Natural killer cell treated with Interleukin-12 subunit alpha and Interleukin-12 subunit beta and Interleukin-15 and Interleukin-18, amount 100 ng/mL, for 72 hours (primary cell): ENCODE results near the gene MISP. TPM values are rescaled to one million over a fixed set of nuclear protein-coding genes. Genes with fewer than 3 reads are reported as not detected.

Source experiments
- ATAC-seq, 2 donors: fragments of 150-1000 bp; cut with Tn5 transposase in 1 of 2; sonication (Bioruptor Pico), chemical (Tn5 transposase) in 1 of 2; 2 replicates each; pipeline ENCODE4 v1.10.0; 2021
- DNase-seq: peaks from one replicate; pipeline ENCODE4 v3.0.0; 2022; ENCODE audit warnings: low spot score
- H3K27ac Mint-ChIP-seq, 2 donors: 1 replicate in 1 of 2; 2 replicates in 1 of 2; pipeline ENCODE4 v1.8.0; 2022; ENCODE audit warnings: mixed read lengths in 2 of 2, mild to moderate bottlenecking in 1 of 2, moderate library complexity in 1 of 2
- H3K27me3 Mint-ChIP-seq, 2 donors: 1 replicate in 1 of 2; 2 replicates in 1 of 2; pipeline ENCODE4 v1.8.0; 2022; ENCODE audit warnings: mixed read lengths in 2 of 2
- H3K36me3 Mint-ChIP-seq: one replicate; pipeline ENCODE4 v1.8.0; 2022; ENCODE audit warnings: mixed read lengths
- H3K4me1 Mint-ChIP-seq, 2 donors: 1 replicate in 1 of 2; 2 replicates in 1 of 2; pipeline ENCODE4 v1.8.0; 2022; ENCODE audit warnings: low read depth in 2 of 2, mixed read lengths in 2 of 2, mild to moderate bottlenecking in 1 of 2
- H3K4me3 Mint-ChIP-seq: one replicate; pipeline ENCODE4 v1.8.0; 2022; ENCODE audit warnings: mixed read lengths
- H3K9me3 Mint-ChIP-seq: 2 replicates; pipeline ENCODE4 v1.8.0; 2022; ENCODE audit warnings: mixed read lengths
- total RNA-seq, 2 donors: library from RNA; stranded (reverse); gene quantifications; one replicate each; pipeline ENCODE4 v1.2.3, GENCODE V29; 2022

The MISP gene
- total RNA-seq, 2 donors from 2014 or later, result not detected

- Mint-ChIP-seq H3K36me3 (peaks cover 19% of the 10 kb centered on the region), H3K4me3 (no peak overlapping the region), H3K4me1 (peaks cover 20 to 38% of the 10 kb centered on the region in 2 donors), H3K27me3 (no peaks in the 10 kb centered on the region), H3K27ac (no peak overlapping the region), H3K9me3 (no peaks in the 10 kb centered on the region)
- DNase-seq, result no peak
- no peak for ATAC-seq
Measured at GRCh38 chr19:804419-805165, 53.7 kb downstream of the MISP start.

- no peaks in the 10 kb centered on the region for H3K9me3 Mint-ChIP-seq
- no peak overlapping the region for H3K27ac Mint-ChIP-seq
- ATAC-seq (no peak), DNase-seq (no peak)
- H3K27me3 Mint-ChIP-seq, result no peaks in the 10 kb centered on the region
- peaks cover 14 to 33% of the 10 kb centered on the region in 2 donors for H3K4me1 Mint-ChIP-seq
- H3K4me3 Mint-ChIP-seq, result no peak overlapping the region
- H3K36me3 Mint-ChIP-seq, result peaks cover 13% of the 10 kb centered on the region
Measured at GRCh38 chr19:805166-805551, 54.2 kb downstream of the MISP start.

- Mint-ChIP-seq H3K4me3 (no peak overlapping the region), H3K9me3 (no peaks in the 10 kb centered on the region), H3K27me3 (no peaks in the 10 kb centered on the region), H3K27ac (no peak overlapping the region), H3K36me3 (peaks cover 9% of the 10 kb centered on the region), H3K4me1 (peaks cover 8 to 28% of the 10 kb centered on the region in 2 donors)
- ATAC-seq (peak in 1 of 2 donors; percentile 14), DNase-seq (no peak)
Measured at GRCh38 chr19:805600-806550, 55.0 kb downstream of the MISP start.

- ATAC-seq, result no peak
- Mint-ChIP-seq H3K4me3 (no peak overlapping the region), H3K4me1 (peaks cover 8 to 21% of the 10 kb centered on the region in 2 donors), H3K27me3 (no peaks in the 10 kb centered on the region), H3K9me3 (no peaks in the 10 kb centered on the region), H3K27ac (no peak overlapping the region), H3K36me3 (peaks cover 9% of the 10 kb centered on the region)
- DNase-seq, result no peak
Measured at GRCh38 chr19:806815-807421, 56.0 kb downstream of the MISP start.

- peak overlapping the region in 1 of 2 donors; percentile 56 for H3K27ac Mint-ChIP-seq
- no peak overlapping the region for H3K4me3 Mint-ChIP-seq
- H3K9me3 Mint-ChIP-seq, result no peaks in the 10 kb centered on the region
- ATAC-seq (no peak), DNase-seq (no peak)
- peaks cover 8 to 14% of the 10 kb centered on the region in 2 donors for H3K4me1 Mint-ChIP-seq
- no peaks in the 10 kb centered on the region for H3K27me3 Mint-ChIP-seq
- peaks cover 9% of the 10 kb centered on the region for H3K36me3 Mint-ChIP-seq
Measured at GRCh38 chr19:807627-808422, 56.9 kb downstream of the MISP start.

GRCh38 chr19:808423-808775, 57.5 kb downstream of the MISP start:
- no peak for DNase-seq
- no peaks in the 10 kb centered on the region for H3K9me3 Mint-ChIP-seq
- peaks cover 9% of the 10 kb centered on the region for H3K36me3 Mint-ChIP-seq
- ATAC-seq, result no peak
- no peaks in the 10 kb centered on the region for H3K27me3 Mint-ChIP-seq
- no peak overlapping the region for H3K4me3 Mint-ChIP-seq
- peaks cover 8 to 11% of the 10 kb centered on the region in 2 donors for H3K4me1 Mint-ChIP-seq
- no peak overlapping the region for H3K27ac Mint-ChIP-seq

GRCh38 chr19:810077-810855, 59.4 kb downstream of the MISP start:
- Mint-ChIP-seq H3K4me1 (peaks cover 8 to 11% of the 10 kb centered on the region in 2 donors), H3K27me3 (no peaks in the 10 kb centered on the region), H3K9me3 (no peaks in the 10 kb centered on the region), H3K36me3 (peaks cover 9% of the 10 kb centered on the region), H3K4me3 (no peak overlapping the region), H3K27ac (no peak overlapping the region)
- no peak for ATAC-seq
- DNase-seq, result no peak

- Mint-ChIP-seq H3K36me3 (peaks cover 12% of the 10 kb centered on the region), H3K9me3 (peaks cover 3% of the 10 kb centered on the region), H3K27ac (no peak overlapping the region), H3K27me3 (no peaks in the 10 kb centered on the region), H3K4me3 (no peak overlapping the region), H3K4me1 (peaks cover 11 to 14% of the 10 kb centered on the region in 2 donors)
- no peak for DNase-seq
- no peak for ATAC-seq
Measured at GRCh38 chr19:810883-811489, 60.1 kb downstream of the MISP start.

GRCh38 chr19:811506-812048, 60.7 kb downstream of the MISP start:
- Mint-ChIP-seq H3K4me1 (peaks cover 17 to 19% of the 10 kb centered on the region in 2 donors), H3K27me3 (no peaks in the 10 kb centered on the region), H3K36me3 (peaks cover 18% of the 10 kb centered on the region), H3K4me3 (no peak overlapping the region), H3K9me3 (peaks cover 7% of the 10 kb centered on the region), H3K27ac (no peak overlapping the region)
- ATAC-seq (no peak), DNase-seq (no peak)

GRCh38 chr19:812049-812746, 61.3 kb downstream of the MISP start:
- ATAC-seq (no peak), DNase-seq (no peak)
- peaks cover 20% of the 10 kb centered on the region for H3K36me3 Mint-ChIP-seq
- H3K4me3 Mint-ChIP-seq, result no peak overlapping the region
- peaks cover 8% of the 10 kb centered on the region for H3K9me3 Mint-ChIP-seq
- H3K27me3 Mint-ChIP-seq, result no peaks in the 10 kb centered on the region
- H3K27ac Mint-ChIP-seq, result no peak overlapping the region
- H3K4me1 Mint-ChIP-seq, result peaks cover 16 to 19% of the 10 kb centered on the region in 2 donors

- Mint-ChIP-seq H3K36me3 (peaks cover 15% of the 10 kb centered on the region), H3K27me3 (no peaks in the 10 kb centered on the region), H3K9me3 (peaks cover 8% of the 10 kb centered on the region), H3K27ac (no peak overlapping the region), H3K4me3 (no peak overlapping the region), H3K4me1 (peaks cover 10 to 13% of the 10 kb centered on the region in 2 donors)
- DNase-seq (no peak), ATAC-seq (no peak)
Measured at GRCh38 chr19:812747-813218, 61.9 kb downstream of the MISP start.
